IPS DF 4.7 (cell line): ENCODE data around the gene MED15.

Source experiments
- DNase-seq: peaks from one replicate; pipeline ENCODE4 v3.0.0-alpha.2; 2013; ENCODE audit warnings: low spot score; ENCODE audit errors: extremely low read depth

MED15 gene

GRCh38 chr22:20508815-20509271 is 1.4 kb downstream of the MED15 start:
- DNase-seq, result no peak

DNA sequence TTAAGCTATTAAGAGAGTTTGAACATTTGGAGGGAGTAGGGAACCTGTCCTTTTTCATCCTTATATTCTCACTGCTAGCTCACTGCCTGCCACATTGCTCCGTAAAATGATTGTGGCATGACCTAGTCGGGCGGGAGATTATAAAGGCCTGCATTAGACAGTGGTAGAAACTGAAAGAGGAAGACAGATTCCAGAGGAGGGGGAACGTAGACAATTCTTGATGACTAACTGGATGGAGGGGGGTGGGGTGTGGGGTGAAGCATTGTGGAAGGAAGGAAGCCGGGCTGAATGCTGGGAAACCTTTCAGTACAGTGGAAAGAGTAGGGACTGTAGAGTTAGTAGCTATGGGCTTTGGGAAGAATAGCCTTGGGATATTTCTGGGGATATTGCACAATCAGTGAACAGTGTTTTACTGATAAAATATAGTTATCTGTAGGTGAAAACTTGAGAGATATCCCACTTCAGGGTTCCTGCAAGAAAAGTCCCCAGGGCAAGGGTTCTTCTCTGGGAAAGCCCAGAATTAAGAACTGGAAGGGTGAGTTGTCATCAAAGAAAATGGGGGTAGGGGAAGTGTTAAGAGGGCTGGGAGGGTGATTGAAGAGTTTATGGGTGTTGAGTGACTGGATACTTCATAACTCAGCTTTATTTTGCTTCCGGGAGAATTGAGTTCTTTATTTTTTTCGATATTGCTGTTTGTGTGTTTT is 2.1 kb downstream of the MED15 start:
- no peak for DNase-seq

DNA sequence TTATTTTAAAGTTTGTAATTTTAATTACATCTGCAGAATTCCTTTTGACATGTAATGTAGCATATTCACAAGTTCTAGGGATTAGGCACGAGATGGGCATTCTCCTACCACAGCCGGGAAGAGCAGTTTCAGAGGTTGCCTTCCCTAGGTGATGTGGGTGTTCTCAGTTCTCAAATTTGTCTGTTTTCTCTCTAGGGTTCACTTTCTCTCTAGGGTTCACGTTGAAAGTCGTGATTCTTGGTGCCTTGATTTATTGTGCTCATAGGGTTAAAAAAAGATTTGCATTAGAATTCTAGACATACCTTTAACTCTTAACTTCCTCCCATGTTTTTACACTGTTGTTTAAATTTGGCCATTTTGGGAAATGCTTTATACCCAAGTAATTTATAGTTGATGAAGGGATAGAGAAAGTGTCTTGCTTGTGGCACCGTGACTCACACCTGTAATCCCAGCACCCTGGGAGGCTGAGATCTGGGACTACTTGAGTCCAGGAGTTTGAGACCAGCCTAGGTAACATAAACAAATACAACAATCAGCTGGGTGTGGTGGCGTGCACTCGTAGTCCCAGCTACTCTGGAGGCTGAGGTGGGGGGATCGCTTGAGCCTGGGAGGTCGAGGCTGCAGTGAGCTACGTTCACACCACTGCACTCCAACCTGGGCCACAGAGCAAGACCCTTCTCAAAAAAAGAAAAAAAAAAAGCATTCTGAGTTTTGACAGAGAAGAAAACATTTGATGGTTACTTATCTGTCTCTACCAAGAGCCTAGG is 3.6 kb downstream of the MED15 start:
- no peak for DNase-seq

- no peak for DNase-seq
These were observed 4.3 kb downstream of the MED15 start for GRCh38 chr22:20511578-20512229.

- DNase-seq, result no peak
These were observed 7.4 kb downstream of the MED15 start for GRCh38 chr22:20514658-20515406.

DNA sequence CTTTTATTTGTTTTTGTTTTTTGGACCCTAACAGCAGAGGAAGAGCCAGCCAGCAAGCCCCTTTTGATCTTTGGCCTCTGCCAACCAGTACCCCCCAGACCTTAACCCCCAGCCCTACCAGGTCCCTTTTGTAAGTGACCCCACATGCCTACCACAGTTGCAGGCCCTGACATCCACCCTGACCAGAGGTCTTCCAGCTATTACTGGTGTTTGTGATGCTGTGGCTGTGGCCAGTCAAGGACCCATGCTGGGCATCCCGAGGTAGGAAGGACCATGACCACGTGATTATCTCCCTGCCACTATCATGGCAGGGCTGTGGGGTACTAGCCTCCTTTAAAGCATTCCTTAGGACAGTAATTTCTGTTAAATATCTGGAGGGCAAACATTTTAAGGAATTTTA is 9.0 kb downstream of the MED15 start:
- no peak for DNase-seq

DNA sequence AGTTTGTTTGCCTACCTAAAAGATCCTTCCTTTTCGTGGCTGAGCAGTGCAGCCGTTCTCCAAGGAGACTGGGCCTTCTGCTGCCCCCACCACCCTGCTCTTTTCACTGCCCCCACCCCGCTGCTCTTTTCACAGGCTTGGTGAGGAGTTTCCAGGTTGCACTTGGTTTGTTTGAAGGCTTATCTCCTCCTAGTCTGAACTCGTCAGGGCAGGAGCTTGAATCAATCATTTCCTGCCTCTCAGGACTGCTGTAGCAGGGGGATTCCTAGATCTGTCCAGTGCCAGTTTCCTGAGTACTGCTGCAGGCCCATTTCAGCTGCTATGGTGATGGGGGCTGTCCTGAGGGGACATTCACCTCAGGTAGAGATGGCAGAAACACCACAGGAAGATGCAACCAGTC is 10.0 kb downstream of the MED15 start:
- DNase-seq, result no peak

GRCh38 chr22:20517841-20518592 is 10.6 kb downstream of the MED15 start:
- no peak for DNase-seq

GRCh38 chr22:20519558-20519957 is 12.1 kb downstream of the MED15 start:
- no peak for DNase-seq

- DNase-seq, result no peak
These were observed 12.7 kb downstream of the MED15 start for GRCh38 chr22:20520093-20520511.

DNA sequence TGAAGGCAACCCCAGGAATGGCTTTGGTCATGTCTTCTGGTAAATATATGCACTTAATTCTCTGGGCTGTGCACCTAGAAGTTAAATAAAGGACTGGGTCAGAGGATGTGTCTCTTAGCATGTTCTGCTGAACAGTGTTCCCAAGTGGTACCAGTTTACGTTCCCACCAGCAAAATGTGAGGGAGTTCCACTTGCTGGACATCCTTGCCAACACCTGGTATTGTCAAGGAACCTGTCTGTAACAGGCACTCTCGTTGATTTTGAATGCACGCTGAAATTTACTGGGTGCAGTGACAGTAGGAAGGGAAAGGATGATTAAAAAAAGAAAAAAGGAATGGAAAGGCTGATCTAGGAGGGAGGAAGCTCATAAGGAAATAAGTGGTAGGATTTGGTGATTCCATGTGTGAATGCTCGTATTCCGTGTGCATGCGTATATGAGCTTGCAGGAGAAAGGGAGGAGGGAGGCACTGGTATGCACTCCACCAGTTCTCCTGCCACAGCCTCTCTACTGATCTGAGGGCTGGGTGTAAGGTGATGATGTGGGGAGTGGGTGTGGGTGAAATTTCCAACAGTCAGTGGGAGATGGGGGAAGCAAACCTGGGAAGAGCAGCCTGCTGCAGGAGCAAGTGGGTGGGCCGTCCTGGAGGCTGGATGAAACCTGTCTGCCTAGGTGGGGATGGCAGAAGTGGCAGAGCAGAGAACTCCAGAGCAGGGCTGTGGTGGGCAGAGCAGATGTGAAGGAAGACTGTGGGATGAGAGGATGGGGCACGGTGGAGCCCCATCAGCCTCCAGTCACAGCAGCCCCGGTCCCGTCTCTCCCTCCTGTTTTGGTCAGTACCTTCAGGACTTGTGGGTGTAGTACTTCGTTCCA is 15.0 kb downstream of the MED15 start:
- no peak for DNase-seq

DNA sequence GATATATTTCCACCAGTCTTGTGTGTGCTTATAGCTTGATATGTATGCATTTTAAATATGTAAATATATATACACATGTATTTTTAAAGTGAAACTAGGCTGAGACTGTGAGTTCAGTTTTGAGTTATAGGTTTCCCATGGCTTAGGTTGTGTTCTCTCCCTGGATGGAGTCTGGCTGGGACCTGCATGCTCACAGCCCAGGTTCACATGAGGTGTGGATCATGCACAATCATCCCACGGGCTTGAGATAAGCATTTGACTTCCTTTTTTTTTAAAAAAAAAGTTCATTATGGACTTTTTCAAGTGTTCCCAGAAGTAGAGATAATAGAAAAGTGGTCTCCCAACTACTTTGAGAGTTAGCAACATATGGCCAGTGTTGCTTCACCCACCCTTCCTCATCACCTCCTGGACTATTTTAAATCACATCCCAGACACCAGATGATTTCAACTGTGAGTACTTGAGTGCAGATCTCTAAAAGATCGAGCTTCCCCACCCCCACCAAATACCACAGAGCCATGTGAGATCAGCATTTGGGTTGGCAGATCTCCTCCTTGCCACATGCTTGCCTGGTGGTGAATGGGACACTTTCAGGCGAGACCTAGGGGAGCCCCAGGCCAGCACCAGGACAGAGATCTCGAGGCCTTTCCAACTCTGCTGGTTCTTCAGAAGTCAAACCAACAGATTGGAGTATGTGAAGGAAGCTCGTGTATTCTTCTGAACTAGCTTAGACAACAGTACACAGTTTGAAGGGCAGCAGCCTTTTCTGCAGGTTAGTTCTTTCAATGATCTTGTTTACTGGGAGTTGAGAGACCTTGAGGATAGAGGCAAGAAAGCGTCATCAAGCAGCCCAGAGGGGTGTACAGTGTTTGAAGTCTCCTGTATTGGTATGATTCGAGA is 15.9 kb downstream of the MED15 start:
- DNase-seq, result no peak

DNA sequence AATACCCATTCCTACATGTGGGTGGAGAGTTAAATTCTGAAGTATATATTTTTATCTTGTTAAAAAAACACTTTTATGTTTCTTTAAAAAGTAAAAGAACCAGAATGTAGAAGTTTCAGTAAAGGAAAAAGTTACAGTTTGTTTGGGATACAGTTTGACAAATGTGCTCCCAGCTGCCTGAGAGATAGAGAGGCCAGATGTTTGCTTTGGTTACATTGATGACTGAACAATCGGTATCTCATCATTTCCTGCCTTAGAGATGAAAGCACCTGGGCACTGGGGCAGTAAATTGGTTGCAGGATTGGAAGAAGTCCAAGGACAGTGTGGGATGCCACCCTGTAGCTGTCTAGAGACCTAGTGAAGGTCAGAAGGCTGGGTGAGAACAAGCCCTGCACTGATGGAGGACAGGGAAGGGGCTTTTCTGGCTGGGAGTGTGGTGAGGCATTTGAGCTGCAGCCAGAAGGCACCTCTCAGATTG is 16.6 kb downstream of the MED15 start:
- DNase-seq, result no peak

DNA sequence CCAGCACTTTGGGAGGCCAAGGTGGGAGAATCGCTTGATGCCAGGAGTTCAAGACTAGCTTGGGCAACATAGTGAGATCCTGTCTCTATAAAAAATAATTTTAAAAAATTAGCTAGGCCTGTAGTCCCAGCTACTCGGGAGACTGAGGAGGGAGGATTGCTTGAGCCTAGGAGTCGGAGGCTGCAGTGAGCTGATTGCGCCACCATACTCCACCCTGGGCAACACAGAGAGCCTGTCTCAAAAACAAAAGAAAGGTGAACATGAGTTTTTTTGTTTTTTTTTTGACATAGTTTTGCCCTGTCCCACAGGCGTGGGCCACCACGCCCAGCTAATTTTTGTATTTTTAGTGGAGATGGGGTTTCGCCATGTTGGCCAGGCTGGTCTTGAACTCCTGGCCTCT is 17.6 kb downstream of the MED15 start:
- DNase-seq, result no peak

- DNase-seq, result no peak
These were observed 18.9 kb downstream of the MED15 start for GRCh38 chr22:20526305-20526627.

DNA sequence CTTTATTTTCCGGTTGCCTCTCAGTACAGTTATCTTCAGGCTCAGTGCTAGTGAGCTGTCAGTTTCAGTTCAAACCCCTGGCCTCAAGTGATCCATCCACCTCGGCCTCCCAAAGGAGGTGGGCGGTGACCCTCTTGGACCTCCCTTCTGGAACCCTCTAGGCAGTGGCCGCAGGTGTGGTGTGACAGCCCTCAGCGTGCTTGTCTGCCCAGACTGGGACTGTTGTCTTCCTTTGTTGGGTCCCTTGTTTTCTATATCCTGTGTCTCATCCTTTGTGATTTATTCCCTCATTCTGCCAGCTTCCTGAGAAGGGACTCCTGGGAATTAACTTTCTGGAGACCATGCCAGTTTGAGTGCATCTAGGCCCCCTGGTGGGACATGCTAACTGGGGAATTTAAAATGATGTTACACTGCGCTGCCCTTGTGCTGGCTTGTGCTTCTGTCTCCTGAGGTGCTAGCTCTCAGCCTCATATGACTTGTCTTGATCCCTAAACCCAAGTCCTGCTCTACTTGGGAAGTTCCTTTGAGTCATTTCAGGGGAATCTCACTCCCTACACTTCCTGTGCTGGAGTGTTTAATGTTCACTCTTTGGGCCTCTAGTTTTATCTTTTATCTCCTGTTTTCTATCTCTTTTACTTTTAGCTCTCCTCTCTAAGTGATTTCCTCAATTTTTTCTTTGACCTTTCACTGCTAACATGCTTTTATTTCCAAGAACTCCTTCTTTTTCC is 19.4 kb downstream of the MED15 start:
- no peak for DNase-seq

- DNase-seq, result no peak
These were observed 21.1 kb downstream of the MED15 start for GRCh38 chr22:20528405-20528978.
